MM.1S (cell line): ENCODE results near the gene GLIPR1L1.

Source experiments
- DNase-seq: peaks from one replicate; pipeline ENCODE4 v3.0.0-alpha.2; 2015
- H2AFZ ChIP-seq: fragments of 300-600 bp; sonication (generic); 2 replicates; pipeline ENCODE4 v1.6.0; 2016; ENCODE audit warnings: antibody characterized with exemption, low read length
- H3F3A ChIP-seq: fragments of 300-600 bp; sonication (generic); 2 replicates; pipeline ENCODE4 v1.6.1; 2016; ENCODE audit warnings: mild to moderate bottlenecking, antibody characterized with exemption, low read length, moderate library complexity, mixed read lengths; ENCODE audit not compliant: insufficient read depth
- H3K27ac ChIP-seq: fragments of 300-600 bp; sonication (generic); 2 replicates; pipeline ENCODE4 v1.5.1; 2016; ENCODE audit warnings: mild to moderate bottlenecking, low read length
- H3K27me3 ChIP-seq: fragments of 300-600 bp; sonication (generic); replicated peaks from 2 replicates; pipeline ENCODE4 v1.6.0; 2016; ENCODE audit warnings: low read length; ENCODE audit not compliant: insufficient read depth
- H3K36me3 ChIP-seq: fragments of 300-600 bp; sonication (generic); replicated peaks from 2 replicates; pipeline ENCODE4 v1.6.1; 2016; ENCODE audit warnings: mild to moderate bottlenecking, low read length, mixed read lengths; ENCODE audit not compliant: insufficient read depth
- H3K4me1 ChIP-seq: fragments of 300-600 bp; sonication (generic); 2 replicates; pipeline ENCODE4 v1.6.1; 2016; ENCODE audit warnings: low read length, mixed read lengths
- H3K4me2 ChIP-seq: fragments of 300-600 bp; sonication (generic); 2 replicates; pipeline ENCODE4 v1.6.0; 2016; ENCODE audit warnings: low read depth, low read length
- H3K4me3 ChIP-seq: fragments of 300-600 bp; sonication (generic); 2 replicates; pipeline ENCODE4 v1.5.1; 2016; ENCODE audit warnings: low read length, mixed read lengths
- H3K79me2 ChIP-seq: fragments of 300-600 bp; sonication (generic); 2 replicates; pipeline ENCODE4 v1.6.1; 2016; ENCODE audit warnings: mixed run types, low read length, mixed read lengths
- H3K9ac ChIP-seq: fragments of 300-600 bp; sonication (generic); 2 replicates; pipeline ENCODE4 v1.6.1; 2016; ENCODE audit warnings: low read length, mixed read lengths
- H3K9me2 ChIP-seq: fragments of 300-600 bp; sonication (generic); replicated peaks from 2 replicates; pipeline ENCODE4 v1.6.1; 2016; ENCODE audit warnings: mild to moderate bottlenecking, low read length, mixed read lengths; ENCODE audit not compliant: insufficient read depth
- H3K9me3 ChIP-seq: fragments of 300-600 bp; sonication (generic); replicated peaks from 2 replicates; pipeline ENCODE4 v1.6.1; 2016; ENCODE audit warnings: mild to moderate bottlenecking, low read length, mixed read lengths; ENCODE audit not compliant: insufficient read depth
- H4K20me1 ChIP-seq: fragments of 300-600 bp; sonication (generic); 2 replicates; pipeline ENCODE4 v1.6.1; 2016; ENCODE audit warnings: mild to moderate bottlenecking, low read length, moderate library complexity, mixed read lengths; ENCODE audit not compliant: insufficient read depth
- CTCF ChIP-seq: fragments of 300-600 bp; sonication (generic); IDR thresholded peaks from 2 replicates; pipeline ENCODE4 v1.5.1; 2016; ENCODE audit warnings: antibody characterized with exemption, low read length, mixed read lengths
- EZH2 ChIP-seq: fragments of 300-600 bp; sonication (generic); optimal IDR thresholded peaks from 2 replicates; pipeline ENCODE3; 2017; ENCODE audit warnings: low read depth, mild to moderate bottlenecking, antibody characterized with exemption, low read length, mixed read lengths
- EZH2phosphoT487 ChIP-seq: fragments of 300-600 bp; sonication (generic); IDR thresholded peaks from 2 replicates; pipeline ENCODE4 v1.6.1; 2018; ENCODE audit warnings: antibody characterized with exemption, low read length

GLIPR1L1 gene

GRCh38 chr12:75334384-75335030 lies at the start of gene GLIPR1L1:
Gene GLIPR1L1 (plus strand): TSS chr12:75334670. CDS start chr12:75334729, 59 bp downstream.
- H4K20me1 ChIP-seq, result no peaks in the 10 kb centered on the region
- H3K79me2 ChIP-seq, result no peaks in the 10 kb centered on the region
- no peak within 1 kb of the TSS for H3K9ac ChIP-seq
- no peaks in the 10 kb centered on the region for H3K9me2 ChIP-seq
- no peaks in the 10 kb centered on the region for H3K27me3 ChIP-seq
- no peaks in the 10 kb centered on the region for H3K9me3 ChIP-seq
- no peak for TF ChIP-seq EZH2phosphoT487
- no peak for TF ChIP-seq EZH2
- TF ChIP-seq CTCF, result peak; percentile 86
- DNase-seq, result peak; percentile 85
- no peak within 1 kb of the TSS for H3K27ac ChIP-seq
- peaks cover 8% of the 10 kb centered on the region for H3F3A ChIP-seq
- H2AFZ ChIP-seq, result peak within 1 kb of the TSS; percentile 29
- peak within 1 kb of the TSS; percentile 49 for H3K4me3 ChIP-seq
- H3K4me2 ChIP-seq, result peak within 1 kb of the TSS; percentile 63
- peaks cover 10% of the 10 kb centered on the region; the same call in 1 of the 2 replicates for H3K4me1 ChIP-seq
- no peaks in the 10 kb centered on the region for H3K36me3 ChIP-seq

DNA sequence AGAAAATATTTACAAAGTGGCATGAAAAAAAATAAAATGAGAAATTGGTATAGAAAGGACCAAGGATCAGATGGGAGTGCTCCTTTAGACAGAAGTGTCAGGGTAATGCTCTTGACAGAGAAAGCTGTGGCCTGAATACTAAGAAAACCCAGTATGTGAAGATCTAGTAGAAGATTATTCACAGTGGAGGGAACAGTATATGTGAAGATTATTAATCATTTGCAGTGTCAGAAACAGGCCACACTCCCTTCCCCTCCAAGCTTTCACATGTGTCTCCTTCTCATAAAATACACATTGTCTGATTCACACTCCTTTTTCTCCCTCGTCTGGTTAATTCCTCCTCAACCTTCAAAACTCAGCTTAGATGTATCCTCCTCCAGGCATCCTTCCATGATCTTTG lies 45.6 kb upstream of the GLIPR1L1 start:
- H3F3A ChIP-seq, result no peaks in the 10 kb centered on the region
- H2AFZ ChIP-seq, result no peak overlapping the region
- H3K4me3 ChIP-seq, result no peak overlapping the region
- H3K27ac ChIP-seq, result no peak overlapping the region
- no peak for DNase-seq
- no peak overlapping the region for H3K4me2 ChIP-seq
- no peaks in the 10 kb centered on the region for H3K36me3 ChIP-seq
- no peak overlapping the region for H3K9ac ChIP-seq
- H3K79me2 ChIP-seq, result no peaks in the 10 kb centered on the region
- no peaks in the 10 kb centered on the region for H3K9me3 ChIP-seq
- no peaks in the 10 kb centered on the region for H4K20me1 ChIP-seq
- TF ChIP-seq CTCF (no peak), EZH2 (no peak), EZH2phosphoT487 (no peak)
- no peaks in the 10 kb centered on the region for H3K27me3 ChIP-seq
- H3K4me1 ChIP-seq, result no peaks in the 10 kb centered on the region
- no peaks in the 10 kb centered on the region for H3K9me2 ChIP-seq

DNA sequence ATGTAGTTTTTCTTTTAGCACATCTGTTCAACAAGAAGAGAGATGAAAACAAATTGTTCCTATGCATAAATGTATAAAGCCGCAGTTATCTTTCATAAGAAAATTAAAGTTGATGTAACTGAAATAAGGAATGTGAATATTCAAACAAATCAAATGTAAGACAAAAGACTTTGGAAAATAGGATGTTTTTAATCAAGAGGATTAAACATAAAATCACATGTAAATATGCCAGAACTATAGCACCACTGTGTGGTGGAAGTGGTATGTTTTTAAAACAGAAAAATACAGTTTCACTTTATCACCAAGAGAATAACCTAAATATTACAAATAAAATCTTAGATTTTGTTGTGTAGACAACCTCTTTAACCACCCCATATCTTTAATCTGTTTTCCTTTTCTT lies 44.7 kb upstream of the GLIPR1L1 start:
- peak; percentile 30 for DNase-seq
- no peak overlapping the region for H3K9ac ChIP-seq
- no peak overlapping the region for H2AFZ ChIP-seq
- no peak overlapping the region for H3K27ac ChIP-seq
- no peak overlapping the region for H3K4me2 ChIP-seq
- H3K79me2 ChIP-seq, result no peaks in the 10 kb centered on the region
- no peaks in the 10 kb centered on the region for H3K36me3 ChIP-seq
- no peaks in the 10 kb centered on the region for H3K9me3 ChIP-seq
- no peaks in the 10 kb centered on the region for H3K27me3 ChIP-seq
- H3K4me3 ChIP-seq, result no peak overlapping the region
- H4K20me1 ChIP-seq, result no peaks in the 10 kb centered on the region
- TF ChIP-seq EZH2phosphoT487 (no peak), CTCF (peak; percentile 53), EZH2 (no peak)
- H3F3A ChIP-seq, result no peaks in the 10 kb centered on the region
- no peaks in the 10 kb centered on the region for H3K4me1 ChIP-seq
- no peaks in the 10 kb centered on the region for H3K9me2 ChIP-seq
